K562 (cell line): ENCODE results near the gene GNAL. TPM values are rescaled to one million over a fixed set of nuclear protein-coding genes. Genes with fewer than 3 reads are reported as not detected.

Source experiments
- ATAC-seq: fragments of 200-7000 bp; cut with Tn5 transposase; 3 replicates; pipeline ENCODE4 v1.9.1; 2020; ENCODE audit warnings: moderate library complexity
- BruUV-seq: library from RNA; stranded (reverse); fragments of 400-500 nt; replicated peaks from 2 replicates; lab custom pipeline; 2021; lab: Mats Ljungman, UMichigan
- CTCF ChIA-PET: fragments of 300-600 bp; formaldehyde crosslinking; extraction: SDS; loops from one replicate; lab custom pipeline; 2021; ENCODE audit warnings: low intra/inter-chr PET ratio; lab: Yijun Ruan, JAX
- POLR2A ChIA-PET: fragments of 300-600, 350-650 bp; sonication (Branson Sonifier 250); formaldehyde crosslinking; extraction: SDS; loops from one replicate; lab custom pipeline; 2021; ENCODE audit warnings: antibody characterized with exemption, inconsistent platforms; lab: Yijun Ruan, JAX
- DNase-seq, 4 experiments: peaks; one replicate each; pipeline versions ENCODE4 v3.0.0 to v3.0.0-alpha.2; 2011 to 2018; ENCODE audit warnings: low spot score in 3 of 4, mixed read lengths in 3 of 4; ENCODE audit errors: extremely low read depth in 1 of 4
- FAIRE-seq: peaks from 2 replicates; lab custom pipeline; 2011; peaks lifted over from hg19 to GRCh38; lab: Jason Lieb, UNC
- H2AFZ ChIP-seq: 2 replicates; pipeline ENCODE4 v1.6.0; 2011; ENCODE audit warnings: low read depth, low read length, control low read depth, inconsistent platforms
- H3K27ac ChIP-seq: fragments of 200-600 bp; 3 replicates; pipeline ENCODE4 v1.8.0; 2011; ENCODE audit warnings: low read depth, mild to moderate bottlenecking, control low read depth, inconsistent platforms, low read length, moderate library complexity, mixed read lengths; ENCODE audit errors: extremely low read depth
- H3K27me3 ChIP-seq, 2 experiments: fragments of 300-600 bp in 1 of 2; 2 replicates in 1 of 2; 3 replicates in 1 of 2; pipeline versions ENCODE4 v1.6.0 to v1.8.0; 2011; ENCODE audit warnings: inconsistent platforms in 2 of 2, low read length in 2 of 2, mild to moderate bottlenecking in 1 of 2, mixed read lengths in 1 of 2, moderate library complexity in 1 of 2; ENCODE audit not compliant: control insufficient read depth in 2 of 2, insufficient read depth in 2 of 2
- H3K36me3 ChIP-seq: fragments of 300-600 bp; 3 replicates; pipeline ENCODE4 v1.8.0; 2011; ENCODE audit warnings: mild to moderate bottlenecking, low read length, inconsistent platforms; ENCODE audit not compliant: control insufficient read depth, insufficient read depth
- H3K4me1 ChIP-seq, 2 experiments: fragments of 200-600 bp in 1 of 2; replicated peaks in 1 of 2; 2 replicates in 1 of 2; 3 replicates in 1 of 2; pipeline versions ENCODE4 v1.5.1 to v1.8.0; 2011; ENCODE audit warnings: inconsistent platforms in 2 of 2, low read length in 2 of 2, mild to moderate bottlenecking in 1 of 2, mixed read lengths in 1 of 2, moderate library complexity in 1 of 2; ENCODE audit not compliant: control insufficient read depth in 2 of 2, insufficient read depth in 2 of 2
- H3K4me2 ChIP-seq: 2 replicates; pipeline ENCODE4 v1.6.1; 2011; ENCODE audit warnings: low read length, control low read depth, inconsistent platforms, mixed read lengths; ENCODE audit not compliant: insufficient read depth
- H3K4me3 ChIP-seq: fragments of 200-600 bp; sonication (generic), shearing (Covaris generic); 2 replicates; pipeline ENCODE4 v1.5.1; 2016; ENCODE audit warnings: control low read depth, inconsistent platforms
- H3K79me2 ChIP-seq: fragments of 200-600 bp; 3 replicates; pipeline ENCODE4 v1.8.0; 2011; ENCODE audit warnings: low read length, inconsistent platforms; ENCODE audit not compliant: control insufficient read depth, insufficient read depth
- H3K9ac ChIP-seq, 2 experiments: 2 replicates each; pipeline versions ENCODE4 v1.6.0 to v1.6.1; 2011; ENCODE audit warnings: low read depth in 2 of 2, low read length in 2 of 2, control low read depth in 1 of 2, inconsistent platforms in 1 of 2, mild to moderate bottlenecking in 1 of 2, mixed read lengths in 1 of 2; ENCODE audit not compliant: insufficient read depth in 1 of 2
- H3K9me1 ChIP-seq: one replicate; pipeline ENCODE4 v1.6.0; 2011; ENCODE audit warnings: inconsistent platforms, mild to moderate bottlenecking, low read length, moderate library complexity; ENCODE audit not compliant: control insufficient read depth, insufficient read depth
- H3K9me3 ChIP-seq: replicated peaks from 2 replicates; pipeline ENCODE4 v1.5.1; 2011; ENCODE audit warnings: low read depth, low read length, inconsistent platforms; ENCODE audit not compliant: control insufficient read depth, insufficient read depth
- H4K20me1 ChIP-seq: replicated peaks from 2 replicates; pipeline ENCODE4 v1.6.1; 2011; ENCODE audit warnings: low read length, inconsistent platforms, mixed read lengths; ENCODE audit not compliant: control insufficient read depth, insufficient read depth
- ATF3 ChIP-seq, 2 experiments: fragments of 450-650 bp in 1 of 2; sonication (generic) in 1 of 2; formaldehyde crosslinking in 1 of 2; IDR thresholded peaks in 1 of 2; conservative IDR thresholded peaks in 1 of 2; 2 replicates each; pipeline versions ENCODE4 v1.6.1 to v1.8.1; 2016 to 2023; ENCODE audit warnings: mild to moderate bottlenecking in 2 of 2, moderate library complexity in 2 of 2, inconsistent platforms in 1 of 2, missing genetic modification reagents in 1 of 2
- CREB3 ChIP-seq: fragments of 450-650 bp; conservative IDR thresholded peaks from 2 replicates; pipeline ENCODE4 v1.6.1; 2016; ENCODE audit warnings: missing genetic modification characterization, low read depth, mild to moderate bottlenecking, missing compliant biosample characterization, moderate library complexity
- FOXP1 ChIP-seq: sonication (generic); formaldehyde crosslinking; IDR thresholded peaks from 2 replicates; pipeline ENCODE4 v1.8.0; 2022; ENCODE audit warnings: mild to moderate bottlenecking, missing genetic modification reagents
- KDM2B ChIP-seq: fragments of 250-450 bp; sonication (Bioruptor Pico); IDR thresholded peaks from 2 replicates; pipeline ENCODE4 v1.8.0; 2021; ENCODE audit warnings: mild to moderate bottlenecking, moderate library complexity
- PHB2 ChIP-seq: fragments of 450-650 bp; IDR thresholded peaks from 2 replicates; pipeline ENCODE4 v1.6.1; 2017; ENCODE audit warnings: low read depth
- ZC3H4 ChIP-seq: sonication (generic); formaldehyde crosslinking; IDR thresholded peaks from 2 replicates; pipeline ENCODE4 v1.9.0; 2021; ENCODE audit warnings: missing genetic modification reagents, borderline replicate concordance
- in situ Hi-C: fragments of 300-500 bp; cut with MboI; formaldehyde crosslinking; loops from 4 replicates; pipeline ENCODE4 v1.15.0; 2018; ENCODE audit warnings: inconsistent platforms, mixed read lengths
- intact Hi-C: fragments of 100-400 bp; cut with micrococcal nuclease; formaldehyde crosslinking; loops from 2 replicates; pipeline ENCODE4 v1.14.2; 2022
- polyA plus RNA-seq, 8 experiments: library from polyadenylated mRNA; depleted of rRNA in 4 of 8; stranded (reverse) in 5 of 8; unstranded in 3 of 8; fragments of >200 nt; fragmentation: Nextera tagmentation in 2 of 8; fragmentation: Illumina TruSeq in 1 of 8; extraction: Ambion mirVana in 2 of 8; extraction: Trizol in 1 of 8; gene quantifications; 2 replicates each; pipeline versions ENCODE4 v1.2.1 to v1.2.3, GENCODE V29; 2011 to 2014; ENCODE audit warnings: inconsistent platforms in 1 of 8, missing spikeins in 1 of 8
- total RNA-seq, 7 experiments: library from RNA; depleted of rRNA in 6 of 7; stranded (reverse); fragments of >200 nt in 6 of 7; fragmentation: Illumina TruSeq in 2 of 7; extraction: Trizol in 2 of 7; gene quantifications; 2 replicates each; pipeline versions ENCODE4 v1.2.1 to v1.2.3, GENCODE V29; 2011 to 2021; ENCODE audit warnings: low replicate concordance in 1 of 7

The GNAL gene
- total and polyA plus RNA-seq, 9 of the 15 experiments (the other 6 are each of a cell fraction or from before 2014, with no cell fraction given): under 0.01 to 0.10 (median 0.01) TPM; not detected in 5

GRCh38 chr18:11792632-11793031 is 103.6 kb downstream of the GNAL start:
- intact Hi-C loops: no loop called here

More at GRCh38 chr18:11792632-11793031, 103.6 kb downstream of the GNAL start:
- in situ Hi-C loops: no loop called here
- peak; percentile 65 for TF ChIP-seq ATF3 (IDR thresholded peaks at IDR 0.05)
- TF ChIP-seq ATF3 (CRISPR knock-in tag; conservative IDR thresholded peaks at IDR 0.05): no peak
- TF ChIP-seq ZC3H4 (CRISPR knock-in tag): no peak
- TF ChIP-seq PHB2: no peak
- no peak for TF ChIP-seq FOXP1 (CRISPR knock-in tag)
- no peak for TF ChIP-seq CREB3 (tag)
- no peak for TF ChIP-seq KDM2B (CRISPR knock-in tag)
- Histone ChIP-seq H3K79me2 (no peaks in the 10 kb centered on the region), H2AFZ (no peak overlapping the region), H4K20me1 (no peaks in the 10 kb centered on the region), H3K4me1 (no peaks in the 10 kb centered on the region), H3K4me2 (no peak overlapping the region), H3K27me3 (peaks cover 10 to 15% of the 10 kb centered on the region in 2 experiments; a peak in 3 of 5 replicates), H3K9ac (no peak overlapping the region), H3K9me1 (no peaks in the 10 kb centered on the region), H3K36me3 (no peaks in the 10 kb centered on the region), H3K9me3 (no peaks in the 10 kb centered on the region), H3K27ac (no peak overlapping the region), H3K4me3 (no peak overlapping the region)
- POLR2A ChIA-PET: interaction anchor here (0.6 kb wide), 1 partner anchor 9 kb away, joined by 4 read pairs; no protein-coding TSS in a partner anchor
- no TSS peak for BruUV-seq
- no peak for FAIRE-seq
- DNase-seq: no peak
- CTCF ChIA-PET: no interaction called here
- ATAC-seq: no peak
